K562 (cell line): ENCODE data around the gene TPBGL. TPM values are rescaled to one million over a fixed set of nuclear protein-coding genes. Genes with fewer than 3 reads are reported as not detected.

ENCODE experiments used
- CREB3L1 ChIP-seq: fragments of 450-650 bp; IDR thresholded peaks from 2 replicates; pipeline ENCODE4 v1.6.1; 2014; ENCODE audit warnings: low read depth, mild to moderate bottlenecking, moderate library complexity, borderline replicate concordance
- HOMEZ ChIP-seq: fragments of 250-450 bp; sonication (Bioruptor Pico); IDR thresholded peaks from 2 replicates; pipeline ENCODE4 v1.4.0; 2020; ENCODE audit warnings: mild to moderate bottlenecking, moderate library complexity
- RCOR1 ChIP-seq, 2 experiments: IDR thresholded peaks; 2 replicates each; pipeline ENCODE4 v1.6.1; 2012; ENCODE audit warnings: low read depth in 2 of 2, low read length in 2 of 2, borderline replicate concordance in 1 of 2, improper control_type of control experiment in 1 of 2
- TSC22D4 ChIP-seq: fragments of 450-650 bp; IDR thresholded peaks from 2 replicates; pipeline ENCODE4 v1.6.1; 2016; ENCODE audit warnings: missing genetic modification characterization, missing biosample characterization, control low read depth
- ZBED1 ChIP-seq: IDR thresholded peaks from 2 replicates; pipeline ENCODE4 v1.6.1; 2014
- ZFP91 ChIP-seq: sonication (generic); formaldehyde crosslinking; IDR thresholded peaks from 2 replicates; pipeline ENCODE4 v1.8.0; 2022; ENCODE audit warnings: mild to moderate bottlenecking, missing genetic modification reagents
- polyA plus RNA-seq, 8 experiments: library from polyadenylated mRNA; depleted of rRNA in 4 of 8; stranded (reverse) in 5 of 8; unstranded in 3 of 8; fragments of >200 nt; fragmentation: Nextera tagmentation in 2 of 8; fragmentation: Illumina TruSeq in 1 of 8; extraction: Ambion mirVana in 2 of 8; extraction: Trizol in 1 of 8; gene quantifications; 2 replicates each; pipeline versions ENCODE4 v1.2.1 to v1.2.3, GENCODE V29; 2011 to 2014; ENCODE audit warnings: inconsistent platforms in 1 of 8, missing spikeins in 1 of 8
- total RNA-seq, 7 experiments: library from RNA; depleted of rRNA in 6 of 7; stranded (reverse); fragments of >200 nt in 6 of 7; fragmentation: Illumina TruSeq in 2 of 7; extraction: Trizol in 2 of 7; gene quantifications; 2 replicates each; pipeline versions ENCODE4 v1.2.1 to v1.2.3, GENCODE V29; 2011 to 2021; ENCODE audit warnings: low replicate concordance in 1 of 7

TPBGL gene
- total and polyA plus RNA-seq, 9 of the 15 experiments (the other 6 are each of a cell fraction or from before 2014, with no cell fraction given): 0.04 to 0.11 (median 0.06) TPM; not detected in 6

- TF ChIP-seq TSC22D4 (tag) (no peak), CREB3L1 (no peak), ZBED1 (no peak), HOMEZ (CRISPR knock-in tag) (no peak), RCOR1 (IDR thresholded peaks at IDR 0.05; ENCODE audit: borderline replicate concordance in 1 of 2, low read depth in 2 of 2, low read length in 2 of 2) (no peak), ZFP91 (no peak)
Observed at GRCh38 chr11:75265851-75266531, 25.4 kb downstream of the TPBGL start (continued).
